HG03175 (cell line): Measurements from ENCODE around the gene TNFRSF1B.
A peak's percentile ranks its signal among the peaks of the same experiment; 100 is the strongest.

Source experiments
- ATAC-seq: cut with Tn5 transposase; IDR thresholded peaks from one replicate; pipeline ENCODE4 v1.9.1; 2021; ENCODE audit warnings: mild to moderate bottlenecking, moderate library complexity; ENCODE audit not compliant: unreplicated experiment

Gene TNFRSF1B

GRCh38 chr1:12141163-12141850 lies 25.5 kb upstream of the TNFRSF1B start:
- ATAC-seq, result no peak

GRCh38 chr1:12142141-12142823 lies 24.5 kb upstream of the TNFRSF1B start:
- ATAC-seq, result no peak

DNA sequence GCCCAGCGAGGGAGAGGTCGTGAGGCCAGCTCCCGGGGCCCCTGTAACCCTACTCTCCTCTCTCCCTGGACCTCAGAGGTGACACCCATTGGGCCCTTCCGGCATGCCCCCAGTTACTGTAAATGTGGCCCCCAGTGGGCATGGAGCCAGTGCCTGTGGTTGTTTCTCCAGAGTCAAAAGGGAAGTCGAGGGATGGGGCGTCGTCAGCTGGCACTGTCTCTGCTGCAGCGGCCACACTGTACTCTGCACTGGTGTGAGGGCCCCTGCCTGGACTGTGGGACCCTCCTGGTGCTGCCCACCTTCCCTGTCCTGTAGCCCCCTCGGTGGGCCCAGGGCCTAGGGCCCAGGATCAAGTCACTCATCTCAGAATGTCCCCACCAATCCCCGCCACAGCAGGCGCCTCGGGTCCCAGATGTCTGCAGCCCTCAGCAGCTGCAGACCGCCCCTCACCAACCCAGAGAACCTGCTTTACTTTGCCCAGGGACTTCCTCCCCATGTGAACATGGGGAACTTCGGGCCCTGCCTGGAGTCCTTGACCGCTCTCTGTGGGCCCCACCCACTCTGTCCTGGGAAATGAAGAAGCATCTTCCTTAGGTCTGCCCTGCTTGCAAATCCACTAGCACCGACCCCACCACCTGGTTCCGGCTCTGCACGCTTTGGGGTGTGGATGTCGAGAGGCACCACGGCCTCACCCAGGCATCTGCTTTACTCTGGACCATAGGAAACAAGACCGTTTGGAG lies 23.7 kb upstream of the TNFRSF1B start:
- no peak for ATAC-seq

DNA sequence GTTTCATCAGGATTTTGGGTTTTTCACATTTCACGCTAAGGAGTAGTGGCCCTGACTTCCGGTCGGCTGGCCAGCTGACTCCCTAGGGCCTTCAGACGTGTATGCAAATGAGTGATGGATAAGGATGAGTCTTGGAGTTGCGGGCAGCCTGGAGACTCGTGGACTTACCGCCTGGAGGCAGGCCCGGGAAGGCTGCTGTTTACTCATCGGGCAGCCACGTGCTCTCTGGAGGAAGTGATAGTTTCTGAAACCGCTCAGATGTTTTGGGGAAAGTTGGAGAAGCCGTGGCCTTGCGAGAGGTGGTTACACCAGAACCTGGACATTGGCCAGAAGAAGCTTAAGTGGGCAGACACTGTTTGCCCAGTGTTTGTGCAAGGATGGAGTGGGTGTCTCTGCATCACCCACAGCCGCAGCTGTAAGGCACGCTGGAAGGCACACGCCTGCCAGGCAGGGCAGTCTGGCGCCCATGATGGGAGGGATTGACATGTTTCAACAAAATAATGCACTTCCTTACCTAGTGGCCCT lies 23.1 kb upstream of the TNFRSF1B start:
- no peak for ATAC-seq

- ATAC-seq, result no peak
Measured at GRCh38 chr1:12144236-12144635, 22.6 kb upstream of the TNFRSF1B start.

GRCh38 chr1:12144969-12145368 lies 21.8 kb upstream of the TNFRSF1B start:
- no peak for ATAC-seq

GRCh38 chr1:12145616-12146342 lies 21.0 kb upstream of the TNFRSF1B start:
- no peak for ATAC-seq

DNA sequence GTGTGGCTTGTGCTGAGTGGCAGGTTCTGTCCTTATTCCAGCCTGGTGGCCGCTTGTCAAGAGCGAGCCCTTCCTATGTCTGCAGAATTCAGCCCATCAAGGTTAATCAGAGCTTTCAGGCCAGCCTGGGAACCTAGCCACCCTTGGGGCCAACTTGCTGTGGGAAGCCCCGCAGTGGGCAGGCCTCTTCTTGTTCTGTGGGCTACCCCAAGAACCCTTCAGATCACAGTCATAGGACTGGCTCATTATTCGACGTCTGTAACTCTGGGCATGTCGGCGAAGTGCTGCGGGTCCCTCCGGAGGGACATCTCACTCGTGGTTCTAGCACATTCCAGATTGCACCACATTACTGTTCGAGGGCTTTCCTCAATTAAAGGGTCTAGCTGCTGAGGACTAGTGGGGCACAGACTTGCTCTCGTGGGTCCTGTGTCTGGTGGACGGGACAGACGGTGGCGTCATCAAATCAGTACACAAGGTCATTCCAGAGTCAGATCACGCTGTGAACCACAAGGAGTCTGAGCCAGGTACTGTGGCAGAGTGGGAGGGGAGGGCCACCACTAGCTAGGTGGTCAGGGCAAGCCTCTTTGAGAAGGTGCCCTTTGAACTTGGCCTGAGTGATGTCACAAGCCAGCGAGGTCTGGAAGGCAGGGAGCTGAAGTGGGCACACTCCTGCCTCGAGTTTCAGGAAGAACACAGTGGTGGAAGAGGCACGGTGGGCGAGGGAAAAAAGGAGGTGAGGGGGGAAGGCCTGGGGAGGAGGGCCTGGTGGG lies 20.3 kb upstream of the TNFRSF1B start:
- no peak for ATAC-seq

GRCh38 chr1:12147201-12147701 lies 19.5 kb upstream of the TNFRSF1B start:
- ATAC-seq, result no peak

- no peak for ATAC-seq
Measured at GRCh38 chr1:12148160-12148957, 18.4 kb upstream of the TNFRSF1B start.

DNA sequence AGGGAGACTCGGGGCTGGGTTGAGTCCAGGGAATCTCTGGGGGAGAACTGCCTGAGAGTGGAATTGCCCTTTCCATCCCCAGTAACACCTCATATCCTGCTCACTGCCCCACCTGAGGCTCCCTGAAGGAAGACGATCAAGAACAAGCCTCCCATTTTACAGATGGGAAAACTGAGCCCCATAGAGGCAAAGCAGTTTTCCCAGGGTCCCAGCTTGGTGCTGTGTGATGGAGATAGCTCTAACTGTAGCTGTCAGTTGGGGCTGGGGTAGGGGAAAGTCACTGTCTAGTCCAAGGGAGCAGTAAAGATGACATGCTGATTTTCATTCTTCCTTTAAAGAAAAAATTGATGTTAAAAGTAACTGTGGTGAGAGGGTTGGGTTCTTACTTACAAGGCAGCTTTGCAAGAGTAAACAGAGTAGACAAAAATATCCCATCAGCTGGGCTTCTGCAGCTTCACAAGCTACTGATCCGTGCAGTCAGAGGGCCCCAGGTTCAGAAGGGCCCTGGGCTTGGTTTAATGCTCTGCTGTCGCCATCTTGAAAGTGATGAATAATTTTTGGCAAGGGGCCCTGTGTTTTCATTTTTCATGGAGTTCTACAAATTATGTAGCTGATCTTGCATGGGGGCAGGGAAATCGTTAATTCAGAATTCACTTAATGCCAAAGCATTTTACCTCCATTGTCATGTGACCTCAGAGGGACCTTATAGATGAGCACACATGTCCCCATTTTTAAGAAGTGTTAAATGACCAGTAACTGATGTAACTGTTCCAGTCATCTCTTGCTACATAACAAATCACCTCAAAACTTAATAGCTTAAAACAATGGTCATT lies 17.6 kb upstream of the TNFRSF1B start:
- ATAC-seq, result no peak

DNA sequence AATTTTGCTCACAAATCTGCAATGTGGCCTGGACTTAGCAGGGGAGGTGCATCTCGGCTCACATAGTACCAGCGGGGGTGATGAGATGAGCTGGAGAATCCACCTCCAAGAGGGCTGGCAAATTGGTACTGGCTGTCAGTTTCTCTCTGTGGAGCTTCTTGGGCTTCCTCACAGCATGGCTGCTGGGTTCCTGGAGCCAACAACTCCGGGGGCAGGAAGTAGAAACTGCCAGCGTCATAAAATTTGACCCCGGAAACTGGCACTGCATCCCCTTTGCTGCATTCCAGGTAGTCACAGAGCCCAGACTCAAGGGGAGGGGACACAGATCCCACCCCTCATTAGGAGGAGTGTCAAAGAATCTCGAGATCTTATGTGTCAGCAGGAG lies 17.0 kb upstream of the TNFRSF1B start:
- ATAC-seq, result no peak

DNA sequence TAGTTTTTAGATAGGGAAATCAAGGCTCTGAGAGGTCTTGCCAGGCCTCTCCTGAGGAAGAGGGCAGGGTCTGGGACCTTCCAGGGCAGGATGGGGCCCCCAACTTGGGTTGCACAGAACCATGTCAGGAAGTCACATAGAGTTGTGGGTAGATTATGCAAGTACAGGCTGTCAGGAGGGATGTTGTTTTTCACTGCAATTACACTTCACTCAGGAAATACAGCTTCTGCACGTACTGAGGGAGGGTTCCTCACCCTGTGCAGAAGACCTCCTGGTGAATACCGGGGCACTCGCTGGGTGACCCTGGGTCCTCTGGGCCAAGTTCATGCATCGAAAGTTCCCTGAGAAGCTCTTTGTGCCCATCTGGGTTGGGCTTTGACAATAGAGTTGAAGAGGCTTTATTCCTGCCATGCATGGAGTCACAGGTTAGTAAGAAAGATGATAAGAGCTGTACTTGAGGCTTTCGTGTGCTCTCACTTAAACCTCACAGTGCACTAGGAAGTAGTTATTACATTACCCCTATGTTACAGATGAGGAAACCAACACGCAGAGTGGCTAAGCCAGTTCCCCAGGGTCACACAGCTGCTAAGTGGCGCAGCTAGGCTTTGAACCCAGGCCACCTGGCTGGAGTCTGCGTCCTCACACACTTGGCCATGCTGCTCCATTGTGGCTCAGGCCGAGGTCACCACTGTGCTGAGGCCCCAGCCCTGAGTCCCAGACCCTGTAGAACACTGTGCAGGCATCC lies 16.2 kb upstream of the TNFRSF1B start:
- ATAC-seq, result no peak

- ATAC-seq, result no peak
Measured at GRCh38 chr1:12151465-12151864, 15.3 kb upstream of the TNFRSF1B start.

GRCh38 chr1:12152113-12152891 lies 14.5 kb upstream of the TNFRSF1B start:
- ATAC-seq, result peak; percentile 69

- ATAC-seq, result peak; percentile 39
Measured at GRCh38 chr1:12153181-12153785, 13.5 kb upstream of the TNFRSF1B start.

DNA sequence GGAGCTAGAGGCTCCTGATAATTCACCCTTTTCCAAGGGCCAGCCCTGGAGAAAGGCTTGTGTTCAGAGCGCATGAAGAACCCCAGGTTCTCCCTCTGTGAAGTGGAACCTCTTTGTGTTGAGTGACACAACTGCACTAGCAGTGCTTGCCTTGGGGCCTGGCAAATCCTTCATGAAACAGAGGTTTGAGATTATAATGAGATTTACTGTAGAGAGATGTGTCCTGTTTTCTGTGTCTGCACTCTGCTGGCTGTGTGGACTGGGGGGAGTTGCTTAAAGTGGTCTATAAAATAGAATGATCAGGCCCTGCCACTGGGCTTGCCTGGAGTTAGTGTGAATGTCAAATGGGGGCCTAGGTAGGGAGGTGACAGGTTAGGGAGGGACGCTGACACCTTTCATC lies 11.5 kb upstream of the TNFRSF1B start:
- ATAC-seq, result no peak
